GM19463 (cell line): ENCODE data around the gene FOXF1.

ENCODE experiments used
- ATAC-seq: cut with Tn5 transposase; IDR thresholded peaks from one replicate; pipeline ENCODE4 v1.9.1; 2021; ENCODE audit warnings: mild to moderate bottlenecking, moderate library complexity; ENCODE audit not compliant: unreplicated experiment

The FOXF1 gene

DNA sequence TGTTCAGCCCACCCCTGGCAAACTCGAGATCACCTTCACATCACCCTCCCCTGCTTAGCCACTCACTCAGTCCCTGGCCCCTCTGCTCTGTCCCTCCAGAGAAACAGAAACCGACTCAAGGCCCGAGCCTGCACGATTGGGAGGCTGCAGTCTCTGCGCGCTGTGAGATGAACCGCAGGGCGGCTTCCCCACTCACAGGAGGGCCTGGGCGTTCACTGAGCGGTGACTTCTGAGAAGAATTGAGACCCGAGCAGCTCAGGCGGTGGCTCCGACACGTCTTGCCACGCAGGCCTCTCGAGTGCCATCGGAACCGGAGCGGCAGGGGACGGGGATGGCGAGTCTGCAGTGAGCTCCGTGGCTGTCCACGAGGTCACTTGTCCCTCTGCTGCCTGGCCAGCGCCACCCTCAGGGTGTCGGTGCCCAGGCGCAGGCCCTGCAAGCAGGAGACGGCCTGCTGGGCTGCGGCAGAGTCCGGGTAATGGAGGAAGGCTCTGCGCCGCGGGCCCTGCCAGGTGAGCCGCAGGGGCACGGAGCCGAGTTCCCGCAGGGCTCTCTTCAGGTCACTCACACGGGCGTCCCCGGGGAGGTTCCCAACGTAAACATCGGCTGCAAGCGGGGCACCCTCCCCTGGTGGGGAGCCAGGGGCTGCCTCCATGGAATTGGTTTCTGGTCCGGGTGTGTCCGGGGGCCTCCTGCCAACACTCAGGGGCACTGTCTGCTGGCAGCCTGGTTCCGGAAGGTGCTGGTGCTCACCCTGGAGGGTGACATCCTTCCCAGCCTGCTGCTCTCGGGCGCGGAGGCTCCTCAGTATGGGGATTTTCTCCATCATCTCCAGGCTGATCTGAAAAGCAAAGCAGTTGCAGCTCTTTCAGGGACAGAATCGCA is 21.6 kb downstream of the FOXF1 start:
- no peak for ATAC-seq

DNA sequence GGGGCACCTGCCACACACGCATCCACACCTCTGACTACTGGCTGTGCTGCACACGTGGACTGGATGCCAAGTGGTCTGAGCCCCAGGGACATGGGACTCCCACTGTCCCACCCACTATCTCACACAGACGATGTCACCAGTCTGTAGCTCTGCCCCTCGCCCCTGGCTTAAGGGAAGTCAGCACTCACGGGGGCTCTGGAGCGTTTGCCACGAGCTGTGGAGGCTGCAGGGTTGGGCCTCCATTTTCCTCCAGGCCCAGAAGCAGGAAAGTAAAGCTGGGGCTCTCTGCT is 22.1 kb downstream of the FOXF1 start:
- ATAC-seq: no peak

DNA sequence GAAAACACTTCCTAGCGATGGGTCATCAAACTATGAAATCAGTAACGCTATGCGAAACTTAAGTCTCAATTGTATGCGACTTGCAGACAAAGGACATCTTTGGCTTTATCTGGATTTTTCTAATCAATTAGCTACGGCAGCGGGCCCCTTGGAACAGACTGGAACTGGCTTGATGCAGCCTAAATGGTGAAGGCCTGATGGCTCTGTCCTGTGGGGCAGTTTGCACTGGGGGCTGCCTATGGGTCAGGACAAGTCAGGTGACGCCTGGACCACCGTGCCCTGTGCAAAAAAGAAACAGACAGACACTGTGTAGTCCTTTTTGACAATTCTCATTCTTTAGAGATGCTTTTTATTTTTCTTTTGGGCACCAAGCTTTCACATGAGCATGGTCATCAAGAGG is 22.7 kb downstream of the FOXF1 start:
- ATAC-seq: no peak

DNA sequence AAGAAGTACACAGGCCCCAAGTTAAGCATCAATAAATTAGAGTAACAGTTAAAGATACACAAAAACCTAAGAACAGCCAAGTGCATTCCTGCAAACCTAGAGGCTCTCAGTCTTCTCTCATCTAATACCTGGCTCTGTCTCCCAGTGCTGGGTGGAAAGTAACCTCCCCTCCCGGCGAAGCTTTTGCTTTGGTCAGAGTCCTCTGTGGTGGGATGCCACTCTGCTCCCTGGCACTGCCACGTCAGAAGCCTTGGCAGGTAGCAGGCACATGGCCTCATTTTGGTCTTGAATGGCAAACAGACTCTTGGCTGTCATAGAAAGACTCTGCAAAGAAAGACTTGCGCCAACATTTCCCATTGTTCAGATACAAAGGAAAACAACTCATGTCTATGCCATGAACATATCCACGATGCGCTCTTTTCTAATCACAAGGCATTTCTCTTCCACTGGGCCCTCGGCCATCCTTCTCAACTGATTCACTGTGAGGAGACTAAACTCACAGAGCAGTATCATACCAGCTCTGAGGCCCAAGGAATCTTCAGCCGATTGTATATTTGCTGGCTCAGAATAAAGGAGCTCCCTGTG is 23.5 kb downstream of the FOXF1 start:
- no peak for ATAC-seq

- ATAC-seq: no peak
Observed at GRCh38 chr16:86534779-86535615, 24.7 kb downstream of the FOXF1 start.

- no peak for ATAC-seq
Observed at GRCh38 chr16:86536621-86537020, 26.3 kb downstream of the FOXF1 start.

DNA sequence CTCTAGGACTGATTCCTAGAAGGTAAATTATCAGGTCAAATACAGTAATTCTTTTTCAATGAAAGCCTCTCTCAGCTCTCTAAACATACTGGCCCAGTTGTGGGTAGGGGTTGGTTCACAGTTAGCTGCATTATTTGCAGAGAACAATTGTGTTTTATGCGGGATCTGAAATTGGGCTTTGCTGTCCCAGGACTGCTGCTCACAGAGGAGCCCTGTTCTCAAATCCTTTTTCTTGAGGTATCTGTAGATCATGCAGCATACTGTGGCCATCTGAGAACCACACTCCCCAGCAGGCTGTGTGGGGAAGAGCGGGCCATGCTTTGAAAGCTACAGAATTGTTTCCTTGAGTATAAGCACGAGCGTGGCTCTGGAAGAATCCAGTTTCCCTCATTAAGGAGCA is 27.2 kb downstream of the FOXF1 start:
- ATAC-seq: no peak

- no peak for ATAC-seq
Observed at GRCh38 chr16:86538196-86538780, 28.0 kb downstream of the FOXF1 start.

- no peak for ATAC-seq
Observed at GRCh38 chr16:86540894-86541293, 30.6 kb downstream of the FOXF1 start.

GRCh38 chr16:86541560-86541959 is 31.2 kb downstream of the FOXF1 start:
- ATAC-seq: no peak

- no peak for ATAC-seq
Observed at GRCh38 chr16:86542756-86543750, 32.7 kb downstream of the FOXF1 start.

DNA sequence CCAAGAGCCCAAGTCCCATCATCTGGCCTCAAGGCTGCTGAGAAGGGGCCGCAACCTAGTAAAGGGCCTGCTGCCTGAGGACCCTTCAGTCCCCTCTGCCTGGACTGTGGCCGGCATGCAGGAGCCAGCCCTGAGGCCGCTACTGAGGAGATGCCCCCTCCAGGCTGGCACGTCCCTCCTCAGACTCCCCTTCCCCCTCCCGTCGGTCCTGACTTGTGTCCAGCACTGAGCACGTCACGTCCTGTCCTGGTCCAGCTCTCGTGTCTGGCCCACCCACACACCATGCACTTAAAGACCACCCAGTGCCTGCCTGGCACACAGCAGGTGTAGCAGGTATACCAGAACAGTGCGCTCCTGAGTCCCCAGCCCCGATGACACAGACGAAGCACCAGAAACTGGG is 35.2 kb downstream of the FOXF1 start:
- no peak for ATAC-seq

DNA sequence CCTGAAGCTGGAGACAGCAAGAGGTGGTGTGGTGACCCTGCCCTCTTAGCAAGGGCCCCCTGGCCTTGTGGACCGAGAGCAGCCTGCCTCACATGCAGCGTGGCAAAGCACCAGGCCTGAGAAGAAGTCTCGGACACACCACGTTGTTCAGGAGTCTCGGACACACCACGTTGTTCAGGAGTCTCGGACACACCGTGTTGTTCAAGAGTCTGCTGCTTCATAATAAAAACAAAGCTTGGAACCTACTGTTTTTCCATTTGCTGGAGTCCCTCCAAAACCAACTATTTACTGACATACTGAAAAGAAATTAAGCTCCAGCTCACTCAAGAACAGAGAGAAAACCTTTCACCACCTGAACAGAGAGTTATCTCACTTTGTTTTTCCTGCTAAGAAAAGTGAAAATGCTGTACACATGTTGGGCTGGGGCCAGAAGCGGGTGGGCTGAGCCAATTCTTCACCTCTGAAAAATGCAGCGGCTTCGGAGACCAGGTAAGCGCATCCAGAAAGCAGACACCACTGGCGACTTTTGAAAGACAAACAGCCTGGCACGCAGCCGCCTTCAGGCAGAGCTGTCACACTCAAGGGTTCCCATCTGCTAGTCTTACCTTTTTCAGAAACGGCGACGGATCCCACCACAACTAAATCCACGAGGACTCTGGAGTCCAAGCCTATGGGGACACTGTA is 35.8 kb downstream of the FOXF1 start:
- ATAC-seq: no peak

DNA sequence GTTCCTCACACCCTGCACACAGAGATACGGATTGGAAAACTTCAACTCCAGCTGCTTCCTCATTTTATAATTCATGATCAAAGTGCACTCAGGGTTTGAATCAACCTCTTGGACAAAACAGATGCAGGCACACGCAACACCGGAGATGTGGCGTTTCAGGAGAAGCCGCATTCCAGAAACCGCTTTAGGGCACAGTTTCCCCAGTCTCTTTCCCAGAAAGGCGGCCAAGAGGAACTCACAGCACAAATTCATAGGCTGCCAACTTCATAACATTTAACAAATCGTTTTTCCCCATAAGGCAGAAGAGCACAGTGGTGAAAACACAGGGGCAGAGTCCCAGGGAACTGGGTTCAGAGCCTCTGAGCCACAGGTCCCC is 36.3 kb downstream of the FOXF1 start:
- ATAC-seq: no peak

- no peak for ATAC-seq
Observed at GRCh38 chr16:86547286-86547685, 37.0 kb downstream of the FOXF1 start.

DNA sequence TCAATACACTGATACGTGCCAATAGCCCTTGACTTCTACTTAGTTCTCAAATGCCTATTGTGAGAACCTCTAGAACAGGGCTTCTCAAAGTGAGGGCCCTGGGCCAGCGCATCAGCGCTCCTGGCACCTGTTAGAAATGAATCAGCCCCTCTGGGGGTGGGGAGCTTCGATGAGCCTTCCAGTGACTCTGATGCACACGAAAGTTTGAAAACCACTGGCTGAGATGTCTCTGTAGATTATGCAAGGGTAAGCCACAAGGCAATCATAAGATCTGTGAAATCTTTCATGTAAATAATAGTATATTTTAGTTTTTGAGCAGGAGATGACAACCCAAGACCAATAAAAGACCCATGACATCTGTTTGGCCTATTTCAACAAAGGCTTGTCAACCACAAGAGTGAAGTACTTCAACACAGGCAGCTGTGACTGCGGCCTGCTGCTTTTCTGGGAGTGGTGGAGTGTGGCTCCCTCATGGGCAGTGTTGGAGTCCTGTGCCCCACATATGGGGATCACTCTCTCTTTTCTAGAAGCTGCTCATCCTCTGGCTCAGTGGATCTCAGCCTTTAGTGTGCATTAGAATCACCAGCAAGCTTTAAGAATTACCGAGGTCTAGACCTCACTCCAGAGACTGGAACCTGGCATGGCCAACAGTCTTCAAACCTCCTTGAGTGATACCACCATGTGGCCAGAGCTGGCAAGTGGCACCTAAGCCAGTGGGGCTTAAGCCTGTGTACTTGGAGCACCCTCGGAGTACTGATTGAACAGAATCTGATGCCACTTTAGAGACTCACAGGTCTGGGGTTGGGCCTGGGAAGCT is 39.0 kb downstream of the FOXF1 start:
- no peak for ATAC-seq

DNA sequence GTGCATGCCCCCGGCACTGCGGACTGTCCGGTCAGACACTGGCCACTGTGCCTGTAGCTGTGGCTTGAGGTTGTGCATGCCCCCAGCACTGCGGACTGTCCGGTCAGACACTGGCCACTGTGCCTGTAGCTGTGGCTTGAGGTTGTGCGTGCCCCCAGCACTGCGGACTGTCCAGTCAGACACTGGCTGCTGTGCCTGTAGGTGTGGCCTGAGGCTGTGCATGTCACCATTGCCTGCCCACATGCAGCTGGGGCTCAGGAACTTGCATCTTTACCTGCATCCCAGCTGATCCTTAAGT is 39.5 kb downstream of the FOXF1 start:
- ATAC-seq: no peak

DNA sequence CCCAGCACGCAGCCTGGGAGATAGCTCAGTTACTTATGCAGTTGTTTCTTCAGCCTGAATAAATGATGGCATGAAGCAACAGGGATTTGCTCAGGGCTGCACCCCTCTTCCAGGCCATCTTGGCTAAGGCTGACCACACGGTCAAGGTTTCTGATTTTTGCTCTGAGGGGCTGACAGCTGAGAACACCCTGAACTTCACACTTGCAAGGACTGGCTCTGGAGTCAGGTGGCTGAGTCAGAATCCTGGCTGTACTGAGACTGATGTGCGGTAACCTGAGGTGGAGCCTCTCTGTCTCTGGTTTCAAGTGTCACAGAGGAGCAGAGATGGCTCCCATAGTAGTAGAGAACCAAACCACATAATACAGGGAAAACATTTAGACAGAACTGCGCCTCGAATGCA is 40.0 kb downstream of the FOXF1 start:
- ATAC-seq: no peak

DNA sequence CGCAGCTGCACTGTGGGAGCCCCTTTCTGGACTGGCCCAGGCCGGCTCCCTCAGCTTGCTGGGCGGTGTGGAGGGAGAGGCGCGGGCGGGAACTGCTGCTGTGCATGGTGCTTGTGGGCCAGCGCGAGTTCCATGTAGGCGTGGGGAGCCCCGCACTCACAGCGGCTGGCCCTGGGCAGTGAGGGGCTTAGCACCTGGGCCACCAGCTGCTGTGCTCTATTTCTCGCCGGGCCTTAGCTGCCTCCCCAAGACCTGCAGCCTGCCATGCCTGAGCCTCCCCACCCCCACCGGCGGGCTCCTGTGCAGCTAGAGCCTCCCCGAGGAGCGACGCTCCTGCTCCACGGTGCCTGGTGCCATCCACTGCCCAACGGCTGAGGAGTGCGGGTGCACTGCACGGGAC is 43.0 kb downstream of the FOXF1 start:
- no peak for ATAC-seq
